Measurements from ENCODE around the gene TMEM242. TPM values are rescaled to one million over a fixed set of nuclear protein-coding genes. Genes with fewer than 3 reads are reported as not detected.

The TMEM242 gene
- total and polyA plus RNA-seq, 2 donors (not counting 1 experiment from before 2014, with no cell fraction given) = 6.3 to 24.1 TPM

GRCh38 chr6:157372501-157373280, 49.4 kb upstream of the TMEM242 start:
- WGBS (ENCODE audit: insufficient coverage) = 98% methylated on average over 7 of the region's 10 CpGs
- no peak for ATAC-seq (ENCODE audit: low read depth)
- no peaks in the 10 kb centered on the region for H3K36me3 ChIP-seq (replicated peaks in 1 of 2; ENCODE audit: control extremely low read depth in 1 of 2, control insufficient read depth in 1 of 2, extremely low read depth in 1 of 2, insufficient read depth in 2 of 2, low read length in 1 of 2)
- no peak overlapping the region for H3K4me3 ChIP-seq (ENCODE audit: control extremely low read depth in 1 of 5, extremely low read depth in 1 of 5, insufficient read depth in 1 of 5, low read depth in 2 of 5, low read length in 4 of 5)
- CTCF ChIA-PET = interaction anchor here (1.6 kb wide), 1 partner anchor 294 kb away, joined by 7 read pairs; no protein-coding TSS in a partner anchor
- no peak overlapping the region for H3K4me2 ChIP-seq (replicated peaks; ENCODE audit: low read depth, low read length, poor library complexity, severe bottlenecking)
- intact Hi-C loops (cut with micrococcal nuclease) = no loop called here
- TF ChIP-seq EZH2 (IDR thresholded peaks at IDR 0.05; ENCODE audit: borderline replicate concordance, insufficient read depth, low read depth, low read length, poor library complexity, severe bottlenecking) = no peak
- TF ChIP-seq CTCF (IDR thresholded peaks at IDR 0.05) = no peak
- no peaks in the 10 kb centered on the region for H4K20me1 ChIP-seq (ENCODE audit: control insufficient read depth, insufficient read depth, low read length, poor library complexity, severe bottlenecking)
- H2AFZ ChIP-seq (ENCODE audit: insufficient read depth, low read depth, low read length, poor library complexity, severe bottlenecking) = no peak overlapping the region
- no peak overlapping the region for H3K27ac ChIP-seq (ENCODE audit: low read length in 2 of 2)
- H3K9ac ChIP-seq (ENCODE audit: low read length) = no peak overlapping the region
- Mint-ChIP-seq H3K4me1 (peaks cover 22% of the 10 kb centered on the region), H3K27me3 (peaks cover 39% of the 10 kb centered on the region), H3K27ac (no peak overlapping the region), H3K9me3 (ENCODE audit: insufficient read depth) (peaks cover 2% of the 10 kb centered on the region), H3K4me3 (no peak overlapping the region)
- peaks cover 0 to 10% (median 2%) of the 10 kb centered on the region in 3 donors for H3K9me3 ChIP-seq (ENCODE audit: control extremely low read depth in 1 of 3, control insufficient read depth in 2 of 3, insufficient read depth in 1 of 3, low read length in 2 of 3)
- peaks cover 22 to 23% of the 10 kb centered on the region in 2 donors for H3K4me1 ChIP-seq (ENCODE audit: control insufficient read depth in 2 of 2, insufficient read depth in 2 of 2, low read length in 2 of 2)
- no peaks in the 10 kb centered on the region for H3K79me2 ChIP-seq (ENCODE audit: control insufficient read depth, insufficient read depth, low read length)
- POLR2A ChIA-PET = no interaction called here
- no peak for DNase-seq
- H3K27me3 ChIP-seq (replicated peaks in 1 of 4; ENCODE audit: control extremely low read depth in 1 of 4, control insufficient read depth in 3 of 4, insufficient read depth in 4 of 4, low read length in 3 of 4) = peaks cover 0 to 46% (median 26%) of the 10 kb centered on the region in 4 experiments

GRCh38 chr6:157370755-157371154, 47.4 kb upstream of the TMEM242 start:
- no peak for ATAC-seq (ENCODE audit: low read depth)
- Histone ChIP-seq H3K4me3 (ENCODE audit: control extremely low read depth in 1 of 5, extremely low read depth in 1 of 5, insufficient read depth in 1 of 5, low read depth in 2 of 5, low read length in 4 of 5) (no peak overlapping the region), H3K9ac (ENCODE audit: low read length) (no peak overlapping the region), H3K36me3 (replicated peaks in 1 of 2; ENCODE audit: control extremely low read depth in 1 of 2, control insufficient read depth in 1 of 2, extremely low read depth in 1 of 2, insufficient read depth in 2 of 2, low read length in 1 of 2) (no peaks in the 10 kb centered on the region), H3K27me3 (replicated peaks in 1 of 4; ENCODE audit: control extremely low read depth in 1 of 4, control insufficient read depth in 3 of 4, insufficient read depth in 4 of 4, low read length in 3 of 4) (peaks cover 0 to 55% (median 42%) of the 10 kb centered on the region in 4 experiments), H4K20me1 (ENCODE audit: control insufficient read depth, insufficient read depth, low read length, poor library complexity, severe bottlenecking) (no peaks in the 10 kb centered on the region), H3K4me1 (ENCODE audit: control insufficient read depth in 2 of 2, insufficient read depth in 2 of 2, low read length in 2 of 2) (peaks cover 22 to 23% of the 10 kb centered on the region in 2 donors), H3K4me2 (replicated peaks; ENCODE audit: low read depth, low read length, poor library complexity, severe bottlenecking) (no peak overlapping the region), H2AFZ (ENCODE audit: insufficient read depth, low read depth, low read length, poor library complexity, severe bottlenecking) (no peak overlapping the region), H3K9me3 (ENCODE audit: control extremely low read depth in 1 of 3, control insufficient read depth in 2 of 3, insufficient read depth in 1 of 3, low read length in 2 of 3) (peaks cover 0 to 15% (median 2%) of the 10 kb centered on the region in 3 donors), H3K27ac (ENCODE audit: low read length in 2 of 2) (no peak overlapping the region), H3K79me2 (ENCODE audit: control insufficient read depth, insufficient read depth, low read length) (no peaks in the 10 kb centered on the region)
- CTCF ChIA-PET = interaction anchor here (1.4 to 2.3 kb wide), 2 partner anchors 9 to 47 kb away, joined by 3 to 7 read pairs; partner anchors contain the start of gene ZDHHC14
- Mint-ChIP-seq H3K4me3 (no peak overlapping the region), H3K27me3 (peaks cover 44% of the 10 kb centered on the region), H3K27ac (no peak overlapping the region), H3K9me3 (ENCODE audit: insufficient read depth) (peaks cover 2% of the 10 kb centered on the region), H3K4me1 (peaks cover 18% of the 10 kb centered on the region)
- WGBS (ENCODE audit: insufficient coverage) = no CpG with 5 or more reads among the region's 1 CpG
- POLR2A ChIA-PET = interaction anchor here (0.8 kb wide), 1 partner anchor 11 kb away, joined by 3 read pairs; no protein-coding TSS in a partner anchor
- intact Hi-C loops (cut with micrococcal nuclease) = no loop called here
- TF ChIP-seq EZH2 (IDR thresholded peaks at IDR 0.05; ENCODE audit: borderline replicate concordance, insufficient read depth, low read depth, low read length, poor library complexity, severe bottlenecking) (no peak), CTCF (IDR thresholded peaks at IDR 0.05) (no peak)
- no peak for DNase-seq
